Activated CD4-positive, CD25-positive, alpha-beta regulatory T cell treated with anti-CD3 and anti-CD28 coated beads, Interleukin-2, amount 50 U/mL, for 72 hours (primary cell): ENCODE data around the gene RPL13A.
"Not testable (repeated sequence)": the region's sequence is repeated elsewhere in the genome, so short reads cannot be mapped to it uniquely, and the experiment has no call there.

Experiments
- DNase-seq: peaks from one replicate; pipeline ENCODE4 v3.0.0; 2021

The RPL13A gene

DNA sequence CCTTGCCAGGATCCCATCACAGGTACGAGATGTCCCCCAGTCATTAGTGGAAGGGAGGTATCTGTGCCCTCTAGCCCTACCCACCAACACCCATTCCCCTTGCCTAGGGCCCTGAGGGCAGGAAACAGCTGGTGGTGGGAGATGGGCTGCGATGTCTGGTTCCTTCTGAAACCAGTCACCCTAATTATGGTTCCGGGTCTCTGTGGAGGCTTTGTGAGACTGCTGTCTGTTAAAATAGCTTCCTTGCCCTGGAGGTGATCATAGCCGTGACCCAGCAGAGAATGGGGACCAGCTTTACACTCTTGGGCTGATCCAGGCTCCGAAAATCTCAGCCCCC, 28.9 kb upstream of the RPL13A start:
- no peak for DNase-seq

DNA sequence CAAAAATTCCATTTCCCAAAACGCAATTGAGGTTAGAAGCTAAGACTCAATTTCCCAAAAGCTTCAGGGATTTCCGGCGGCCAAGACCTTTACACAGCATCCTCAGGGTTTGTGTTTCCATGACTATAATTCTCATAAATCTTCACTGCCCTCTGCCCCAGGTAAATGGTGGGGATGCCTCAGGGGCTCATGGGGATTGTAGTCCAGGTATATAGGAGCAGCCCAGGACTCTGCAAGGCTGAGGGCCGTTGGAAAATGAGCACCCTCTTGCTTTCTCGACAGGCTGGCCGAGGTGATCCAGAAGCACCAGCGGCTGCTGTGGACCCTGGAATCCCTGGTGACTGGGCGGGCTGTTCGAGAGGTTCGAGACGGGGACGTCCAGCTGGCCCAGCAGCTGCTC, 28.0 kb upstream of the RPL13A start:
- DNase-seq: no peak

DNA sequence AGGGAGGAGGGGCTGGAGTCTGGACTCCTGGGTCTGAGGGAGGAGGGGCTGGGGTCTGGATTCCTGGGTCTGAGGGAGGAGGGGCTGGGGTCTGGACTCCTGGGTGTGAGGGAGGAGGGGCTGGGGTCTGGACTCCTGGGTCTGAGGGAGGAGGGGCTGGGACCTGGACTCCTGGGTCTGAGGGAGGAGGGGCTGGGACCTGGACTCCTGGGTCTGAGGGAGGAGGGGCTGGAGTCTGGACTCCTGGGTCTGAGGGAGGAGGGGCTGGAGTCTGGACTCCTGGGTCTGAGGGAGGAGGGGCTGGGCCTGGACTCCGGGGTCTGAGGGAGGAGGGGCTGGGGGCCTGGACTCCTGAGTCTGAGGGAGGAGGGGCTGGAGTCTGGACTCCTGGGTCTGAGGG, 26.3 kb upstream of the RPL13A start:
- not testable (repeated sequence) for DNase-seq

DNA sequence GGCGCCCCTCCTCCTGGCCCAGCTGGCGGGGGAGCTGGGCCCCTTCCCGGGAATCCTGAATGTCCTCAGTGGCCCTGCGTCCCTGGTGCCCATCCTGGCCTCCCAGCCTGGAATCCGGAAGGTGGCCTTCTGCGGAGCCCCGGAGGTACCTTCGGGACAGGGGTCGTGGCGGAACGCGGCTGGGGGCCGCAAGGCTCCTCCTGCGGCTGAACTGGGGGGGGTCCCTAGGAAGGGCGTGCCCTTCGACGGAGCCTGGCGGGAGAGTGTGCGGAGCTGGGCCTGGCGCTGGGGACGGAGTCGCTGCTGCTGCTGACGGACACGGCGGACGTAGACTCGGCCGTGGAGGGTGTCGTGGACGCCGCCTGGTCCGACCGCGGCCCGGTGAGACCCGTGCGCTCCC, 25.8 kb upstream of the RPL13A start:
- DNase-seq: no peak

GRCh38 chr19:49462492-49462891, 24.9 kb upstream of the RPL13A start:
- DNase-seq: no peak

DNA sequence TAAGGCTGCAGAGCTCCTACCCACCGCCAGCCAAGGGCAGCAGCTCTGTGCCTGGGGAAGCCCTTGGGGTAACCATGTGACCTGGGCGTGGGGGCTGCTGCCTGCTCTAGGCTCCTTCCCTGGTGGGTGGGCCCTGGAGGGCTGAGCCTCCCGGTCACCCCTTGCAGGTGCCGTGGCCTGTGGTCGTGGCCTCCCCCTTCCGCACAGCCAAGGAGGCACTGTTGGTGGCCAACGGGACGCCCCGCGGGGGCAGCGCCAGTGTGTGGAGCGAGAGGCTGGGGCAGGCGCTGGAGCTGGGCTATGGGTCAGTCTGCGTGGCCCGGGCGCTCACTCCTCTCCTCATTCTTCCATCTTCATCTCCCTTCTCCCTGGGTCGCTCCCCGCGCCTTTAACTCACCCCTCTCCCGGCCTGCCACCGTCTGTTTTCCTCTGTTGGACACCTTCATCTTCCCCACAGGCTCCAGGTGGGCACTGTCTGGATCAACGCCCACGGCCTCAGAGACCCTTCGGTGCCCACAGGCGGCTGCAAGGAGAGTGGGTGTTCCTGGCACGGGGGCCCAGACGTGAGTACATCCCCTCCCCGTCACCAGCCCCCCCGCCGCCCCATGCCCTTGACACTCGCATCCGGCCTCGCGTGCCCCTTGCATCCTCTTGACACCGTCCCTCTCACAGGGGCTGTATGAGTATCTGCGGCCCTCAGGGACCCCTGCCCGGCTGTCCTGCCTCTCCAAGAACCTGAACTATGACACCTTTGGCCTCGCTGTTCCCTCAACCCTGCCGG, 23.3 kb upstream of the RPL13A start:
- no peak for DNase-seq

DNA sequence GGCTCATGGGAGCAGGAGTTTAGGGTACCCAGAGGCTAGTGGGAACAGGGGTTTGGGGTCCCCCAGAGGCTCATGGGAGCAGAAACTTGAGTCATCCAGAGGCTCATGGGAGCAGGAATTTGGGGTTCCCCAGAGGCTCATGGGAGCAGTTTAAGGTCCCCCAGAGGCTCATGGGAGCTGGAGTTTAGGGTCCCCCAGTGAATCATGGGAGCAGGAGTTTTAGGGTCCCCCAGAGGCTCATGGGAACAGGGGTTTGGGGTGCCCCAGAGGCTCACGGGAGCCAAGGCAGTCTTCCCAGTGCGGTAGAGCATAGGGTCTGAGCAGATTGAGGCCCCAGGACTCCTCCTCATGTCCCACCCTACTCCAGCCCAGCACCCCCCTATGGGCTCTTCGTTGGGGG, 22.0 kb upstream of the RPL13A start:
- DNase-seq: no peak

- no peak for DNase-seq
Observed at GRCh38 chr19:49468199-49468598, 19.2 kb upstream of the RPL13A start.

GRCh38 chr19:49468746-49469447, 18.5 kb upstream of the RPL13A start:
- peak; percentile 75 for DNase-seq

DNA sequence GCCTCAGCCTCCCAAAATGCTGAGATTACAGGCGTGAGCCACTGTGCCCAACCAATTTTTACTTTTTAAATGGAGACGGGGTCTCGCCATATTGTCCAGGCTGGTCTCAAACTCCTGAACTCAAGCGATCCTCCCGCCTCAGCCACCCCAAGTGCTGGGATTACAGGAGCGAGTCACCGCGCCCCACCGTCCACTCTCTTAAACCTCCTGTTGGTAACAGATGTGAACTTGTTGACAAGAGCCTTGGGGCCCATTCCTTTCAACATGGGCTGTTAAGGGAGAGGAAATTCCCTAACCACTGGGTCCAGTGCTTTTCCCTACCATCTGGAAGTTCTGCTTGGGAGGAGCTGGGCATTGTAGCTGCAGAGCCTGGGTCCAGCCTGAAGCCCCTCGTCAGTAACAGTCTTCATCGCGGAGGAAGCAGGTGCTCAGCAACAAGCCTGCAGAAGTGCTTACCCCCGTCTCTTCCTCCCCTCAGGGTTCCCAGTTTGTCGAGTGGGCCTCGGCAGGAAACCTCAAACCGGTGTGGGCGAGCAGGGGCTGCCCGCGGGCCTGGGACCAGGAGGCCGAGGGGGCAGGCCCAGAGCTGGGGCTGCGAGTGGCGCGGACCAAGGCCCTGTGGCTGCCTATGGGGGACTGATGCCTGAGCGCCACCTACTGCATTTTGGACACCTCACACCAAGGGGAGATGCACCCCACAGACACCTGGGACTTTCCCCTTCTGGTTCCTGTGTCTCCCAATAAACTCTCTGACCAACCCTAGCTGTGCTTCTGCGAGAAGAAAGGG, 17.4 kb upstream of the RPL13A start:
- DNase-seq: peak; percentile 78

DNA sequence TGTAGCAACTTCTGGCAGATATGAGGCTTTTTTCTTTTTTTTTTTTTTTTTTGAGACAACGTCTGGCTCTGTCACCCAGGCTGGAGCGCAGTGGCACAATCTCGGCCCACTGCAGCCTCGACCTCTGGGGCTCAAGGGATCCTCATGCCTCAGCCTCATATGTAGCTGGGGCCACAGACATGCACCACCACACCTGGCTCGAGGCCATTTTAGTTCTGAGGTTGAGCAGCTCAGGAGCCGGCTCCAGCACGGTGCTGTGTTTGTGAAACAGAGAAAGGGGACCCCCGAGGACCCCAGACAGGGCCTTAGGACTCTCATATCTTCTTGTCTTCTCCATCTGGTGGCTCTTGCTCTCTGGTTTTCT, 16.8 kb upstream of the RPL13A start:
- DNase-seq: no peak

DNA sequence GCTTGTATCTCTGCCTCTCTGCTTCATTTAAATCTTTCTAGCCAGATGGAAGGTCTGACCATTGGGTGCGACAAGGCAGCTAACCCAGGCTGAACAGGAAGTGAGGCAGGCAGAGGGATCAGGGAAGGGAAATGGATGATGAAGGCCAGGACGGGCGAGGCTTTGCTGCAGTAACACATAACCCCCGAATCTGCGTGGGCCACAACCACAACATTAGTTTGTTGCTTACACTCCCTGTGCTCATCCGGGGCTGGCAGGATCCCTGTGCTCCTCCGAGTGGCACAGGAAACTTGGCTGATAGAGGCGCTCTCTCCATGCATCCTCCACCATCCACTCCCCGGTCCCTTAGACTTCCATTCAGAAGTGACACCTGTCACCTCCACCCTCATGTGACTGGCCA, 14.5 kb upstream of the RPL13A start:
- no peak for DNase-seq

DNA sequence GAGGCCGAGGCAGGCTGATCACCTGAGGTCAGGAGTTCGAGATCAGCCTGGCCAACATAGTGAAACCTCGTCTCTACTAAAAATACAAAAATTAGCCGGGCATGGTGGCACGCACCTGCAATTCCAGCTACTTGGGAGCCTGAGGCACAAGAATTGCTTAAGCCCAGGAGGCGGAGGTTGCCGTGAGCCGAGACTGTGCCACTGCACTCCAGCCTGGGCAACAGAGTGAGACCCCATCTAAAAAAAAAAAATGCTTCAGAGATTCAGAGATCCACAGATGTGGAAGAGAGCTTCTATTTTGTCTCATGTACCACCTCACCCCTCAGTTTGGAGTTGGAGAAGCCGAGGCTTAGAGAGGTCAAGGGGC, 13.9 kb upstream of the RPL13A start:
- DNase-seq: not testable (repeated sequence)

DNA sequence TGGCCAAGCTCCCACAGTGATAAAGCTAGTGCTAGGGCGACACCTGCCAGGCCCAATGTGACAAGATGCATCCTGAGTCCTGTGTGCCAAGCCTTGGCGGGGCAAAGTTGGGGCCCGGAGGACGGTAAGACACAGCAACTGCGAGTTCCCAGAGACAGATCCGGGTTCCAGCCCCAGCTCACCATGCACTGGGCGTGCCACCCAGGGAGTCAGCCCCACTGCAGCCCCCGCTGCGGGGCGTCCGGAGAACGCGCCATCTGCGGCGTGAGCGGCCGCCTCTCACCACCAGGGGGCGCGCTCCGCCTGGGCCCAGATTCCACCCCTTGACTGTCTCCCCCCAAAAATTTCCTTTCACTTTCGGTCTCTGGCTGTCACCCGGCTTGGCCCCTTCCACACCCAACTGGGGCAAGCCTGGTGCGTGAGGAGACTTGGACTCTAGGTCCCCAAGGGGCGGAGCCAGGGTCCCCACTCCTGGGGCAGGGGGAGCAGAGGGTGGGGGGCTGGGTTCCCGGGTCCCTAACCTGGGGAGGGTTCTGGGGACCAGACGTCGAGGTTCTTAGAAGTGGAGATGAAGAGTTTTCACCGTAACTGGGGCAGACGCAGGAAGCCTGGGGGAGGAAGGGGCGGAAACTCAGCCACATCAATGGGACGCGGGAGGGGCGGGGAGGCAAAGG, 13.4 kb upstream of the RPL13A start, which contains the start of gene FLT3LG:
FLT3LG (plus strand) TSS at position 348 of the 674 bp plus-strand sequence. CDS start 425 bp downstream, outside the sequence.
- peak; percentile 91 for DNase-seq

DNA sequence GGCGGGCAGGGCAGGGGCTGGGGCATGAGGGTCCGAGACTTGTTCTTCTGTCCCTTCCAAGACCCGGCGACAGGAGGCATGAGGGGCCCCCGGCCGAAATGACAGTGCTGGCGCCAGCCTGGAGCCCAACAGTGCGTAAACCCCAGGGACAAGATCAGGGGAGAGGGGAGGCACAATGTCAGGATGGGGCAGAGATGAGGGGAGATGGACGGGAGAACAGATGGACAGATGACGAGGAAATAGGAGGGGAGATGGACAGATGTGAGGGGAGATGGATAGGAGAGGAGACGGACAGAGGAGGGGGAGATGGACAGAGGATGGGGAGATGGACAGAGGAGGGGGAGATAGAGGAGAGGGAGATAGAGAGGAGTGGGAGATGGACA, 12.9 kb upstream of the RPL13A start:
- no peak for DNase-seq

- DNase-seq: no peak
Observed at GRCh38 chr19:49475191-49475917, 12.1 kb upstream of the RPL13A start.

- peak; percentile 72 for DNase-seq
Observed at GRCh38 chr19:49475995-49476880, 11.2 kb upstream of the RPL13A start.

DNA sequence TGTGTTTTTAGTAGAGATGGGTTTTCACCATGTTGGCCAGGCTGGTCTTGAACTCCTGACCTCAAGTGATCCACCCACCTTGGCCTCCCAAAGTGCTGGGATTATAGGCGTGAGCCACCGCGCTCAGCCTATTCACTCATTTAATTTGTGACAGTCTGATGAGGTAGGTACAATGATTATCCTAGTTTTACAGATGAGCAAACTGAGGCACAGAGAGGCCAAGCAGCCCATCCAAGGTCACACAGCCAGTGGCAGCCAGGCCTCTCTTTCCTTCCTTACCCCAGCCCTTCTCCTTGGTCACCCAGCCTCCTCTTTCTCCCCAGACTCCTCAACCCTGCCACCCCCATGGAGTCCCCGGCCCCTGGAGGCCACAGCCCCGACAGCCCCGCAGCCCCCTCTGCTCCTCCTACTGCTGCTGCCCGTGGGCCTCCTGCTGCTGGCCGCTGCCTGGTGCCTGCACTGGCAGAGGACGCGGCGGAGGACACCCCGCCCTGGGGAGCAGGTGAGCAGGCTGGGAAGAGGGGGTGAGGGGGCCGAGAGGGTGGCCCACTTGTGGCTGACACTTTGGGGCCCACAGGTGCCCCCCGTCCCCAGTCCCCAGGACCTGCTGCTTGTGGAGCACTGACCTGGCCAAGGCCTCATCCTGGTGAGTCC, 7.3 kb upstream of the RPL13A start:
- no peak for DNase-seq

- DNase-seq: no peak
Observed at GRCh38 chr19:49481020-49481683, 6.3 kb upstream of the RPL13A start.

DNA sequence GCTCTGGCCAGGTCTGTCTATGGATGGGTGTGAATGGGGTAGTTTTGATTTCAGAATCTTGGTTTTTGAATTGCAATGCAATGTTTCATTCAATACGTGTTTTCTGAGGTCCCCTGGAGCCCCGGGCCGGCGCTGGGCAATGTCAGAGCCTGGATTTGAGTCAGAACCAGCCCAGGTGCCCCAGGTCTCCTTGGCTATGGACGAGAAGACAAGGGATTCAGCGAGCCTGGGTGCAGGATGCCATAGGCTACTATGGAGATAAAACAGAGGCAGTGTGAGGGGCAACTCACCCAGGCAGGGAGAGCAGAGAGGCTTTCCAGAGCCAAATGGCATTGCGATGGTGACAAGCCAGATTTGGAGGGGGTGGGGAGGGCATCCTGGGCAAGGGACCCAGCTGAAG, 1.2 kb upstream of the RPL13A start:
- DNase-seq: no peak
